Peyer's patch (tissue), 4 donors: ENCODE measurements around the gene HEXB. TPM values are rescaled to one million over a fixed set of nuclear protein-coding genes. Genes with fewer than 3 reads are reported as not detected.
"Not testable (repeated sequence)": the region's sequence is repeated elsewhere in the genome, so short reads cannot be mapped to it uniquely, and the experiment has no call there.

ENCODE experiments used
- DNase-seq, 3 donors: peaks; one replicate each; pipeline ENCODE4 v3.0.0-alpha.2; 2017 to 2019
- H3K27ac ChIP-seq, 4 donors: fragments of 200-600 bp; sonication (generic); one replicate each; pipeline ENCODE4 v1.5.1; 2016 to 2019
- H3K27me3 ChIP-seq, 2 donors: fragments of 200-600 bp; sonication (generic); one replicate each; pipeline ENCODE4 v1.5.1; 2019
- H3K36me3 ChIP-seq, 3 donors: fragments of 200-600 bp; sonication (generic); one replicate each; pipeline ENCODE4 v1.5.1; 2016 to 2019
- H3K4me1 ChIP-seq, 4 donors: fragments of 200-600 bp; sonication (generic); one replicate each; pipeline ENCODE4 v1.5.1; 2016 to 2019
- H3K4me3 ChIP-seq, 4 donors: fragments of 200-600 bp; sonication (generic); 1 replicate in 3 of 4; 2 replicates in 1 of 4; pipeline ENCODE4 v1.5.1; 2016 to 2019; ENCODE audit warnings: mild to moderate bottlenecking in 1 of 4
- H3K9me3 ChIP-seq, 4 donors: fragments of 200-600 bp; sonication (generic); one replicate each; pipeline ENCODE4 v1.5.1; 2016 to 2019; ENCODE audit warnings: mild to moderate bottlenecking in 1 of 4
- POLR2A ChIP-seq, 2 donors: fragments of 450-650 bp; IDR thresholded peaks; one replicate each; pipeline ENCODE4 v1.5.1; 2017; ENCODE audit warnings: antibody characterized with exemption in 2 of 2, mild to moderate bottlenecking in 2 of 2, moderate library complexity in 2 of 2
- total RNA-seq, 4 donors: library from RNA; depleted of rRNA; stranded (reverse); fragments of >200 nt; gene quantifications; one replicate each; pipeline ENCODE4 v1.1.0, GENCODE V29; 2016
- TF ChIP-seq, protein P1 (sequence below), 6 experiments: fragments of 450-650 bp in 4 of 6; fragments of 200-600 bp in 2 of 6; sonication (generic) in 1 of 6; IDR thresholded peaks; one replicate each; pipeline ENCODE4 v1.5.1; 2017 to 2019; ENCODE audit warnings: antibody characterized with exemption in 6 of 6, mild to moderate bottlenecking in 3 of 6, moderate library complexity in 1 of 6

Gene HEXB
- total RNA-seq, 4 donors from 2014 or later, result 99.0 to 143 (median 125) TPM

DNA sequence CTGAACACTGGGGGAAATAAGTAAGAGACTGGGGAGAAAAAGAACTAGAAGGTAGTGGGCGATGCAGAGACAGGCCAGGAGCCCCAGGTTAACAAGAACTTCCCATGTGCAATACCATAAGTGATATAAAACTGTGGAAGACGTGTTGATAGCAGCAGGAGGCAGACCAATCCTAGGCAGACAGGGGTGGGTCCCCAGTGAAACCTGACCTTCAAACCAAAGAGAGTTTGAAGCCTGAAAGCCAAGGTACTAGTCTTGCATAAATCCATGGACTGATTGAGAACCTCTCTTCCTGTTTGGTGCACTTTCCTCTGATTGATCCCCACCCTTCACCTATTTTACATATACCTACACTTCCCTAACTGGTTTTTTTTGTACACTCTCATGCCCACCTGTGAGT, 15.2 kb upstream of the HEXB start:
- DNase-seq, result no peak
- peaks cover 0 to 3% (median 0%) of the 10 kb centered on the region in 4 donors for H3K4me1 ChIP-seq
- no peak for TF ChIP-seq POLR2A (IDR thresholded peaks at IDR 0.05)
- TF ChIP-seq, protein P1, sequence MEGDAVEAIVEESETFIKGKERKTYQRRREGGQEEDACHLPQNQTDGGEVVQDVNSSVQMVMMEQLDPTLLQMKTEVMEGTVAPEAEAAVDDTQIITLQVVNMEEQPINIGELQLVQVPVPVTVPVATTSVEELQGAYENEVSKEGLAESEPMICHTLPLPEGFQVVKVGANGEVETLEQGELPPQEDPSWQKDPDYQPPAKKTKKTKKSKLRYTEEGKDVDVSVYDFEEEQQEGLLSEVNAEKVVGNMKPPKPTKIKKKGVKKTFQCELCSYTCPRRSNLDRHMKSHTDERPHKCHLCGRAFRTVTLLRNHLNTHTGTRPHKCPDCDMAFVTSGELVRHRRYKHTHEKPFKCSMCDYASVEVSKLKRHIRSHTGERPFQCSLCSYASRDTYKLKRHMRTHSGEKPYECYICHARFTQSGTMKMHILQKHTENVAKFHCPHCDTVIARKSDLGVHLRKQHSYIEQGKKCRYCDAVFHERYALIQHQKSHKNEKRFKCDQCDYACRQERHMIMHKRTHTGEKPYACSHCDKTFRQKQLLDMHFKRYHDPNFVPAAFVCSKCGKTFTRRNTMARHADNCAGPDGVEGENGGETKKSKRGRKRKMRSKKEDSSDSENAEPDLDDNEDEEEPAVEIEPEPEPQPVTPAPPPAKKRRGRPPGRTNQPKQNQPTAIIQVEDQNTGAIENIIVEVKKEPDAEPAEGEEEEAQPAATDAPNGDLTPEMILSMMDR (IDR thresholded peaks at IDR 0.05), result no peak

DNA sequence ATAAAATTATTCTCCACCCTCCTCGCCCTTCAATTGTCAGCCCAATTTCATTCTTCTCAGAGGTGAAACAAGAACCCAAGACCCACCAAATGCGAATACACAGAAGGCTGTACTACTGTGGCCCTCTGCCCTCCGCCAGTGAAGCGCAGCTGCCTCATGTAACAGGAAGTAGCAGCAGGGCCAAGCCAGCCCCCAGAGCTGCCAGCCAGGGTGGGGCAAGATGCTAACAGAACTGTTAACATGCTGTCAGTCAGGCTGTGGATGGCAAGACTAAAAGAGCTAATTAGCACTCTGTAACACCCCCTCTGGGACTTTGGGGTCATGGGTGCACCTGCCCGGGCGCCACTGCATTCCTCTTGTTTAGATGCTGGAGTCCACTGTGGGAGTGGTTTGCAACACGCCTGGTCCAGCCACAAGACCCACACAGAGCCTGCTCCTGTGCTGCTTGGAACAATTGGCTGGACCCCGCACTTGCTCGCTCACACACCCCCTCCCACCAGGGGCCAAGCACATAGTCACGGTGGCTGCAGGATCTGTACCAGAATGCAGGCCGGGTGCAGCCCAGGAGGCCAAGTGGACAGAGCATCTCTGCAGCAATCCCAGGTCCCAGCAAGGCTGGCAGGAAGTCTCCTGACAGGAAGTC, 14.5 kb upstream of the HEXB start:
- H3K27ac ChIP-seq, result no peak overlapping the region
- no peak for TF ChIP-seq POLR2A (IDR thresholded peaks at IDR 0.05)
- TF ChIP-seq, protein P1 (IDR thresholded peaks at IDR 0.05), result no peak
- no peaks in the 10 kb centered on the region for H3K27me3 ChIP-seq
- no peaks in the 10 kb centered on the region for H3K36me3 ChIP-seq
- no peak overlapping the region for H3K4me3 ChIP-seq
- H3K9me3 ChIP-seq, result no peaks in the 10 kb centered on the region
- no peak for DNase-seq
- H3K4me1 ChIP-seq, result peaks cover 0 to 3% (median 0%) of the 10 kb centered on the region in 4 donors

More for the DNA sequence above, 15.2 kb upstream of the HEXB start:
- H3K9me3 ChIP-seq, result no peaks in the 10 kb centered on the region
- no peak overlapping the region for H3K4me3 ChIP-seq
- no peaks in the 10 kb centered on the region for H3K36me3 ChIP-seq
- no peak overlapping the region for H3K27ac ChIP-seq
- no peaks in the 10 kb centered on the region for H3K27me3 ChIP-seq

DNA sequence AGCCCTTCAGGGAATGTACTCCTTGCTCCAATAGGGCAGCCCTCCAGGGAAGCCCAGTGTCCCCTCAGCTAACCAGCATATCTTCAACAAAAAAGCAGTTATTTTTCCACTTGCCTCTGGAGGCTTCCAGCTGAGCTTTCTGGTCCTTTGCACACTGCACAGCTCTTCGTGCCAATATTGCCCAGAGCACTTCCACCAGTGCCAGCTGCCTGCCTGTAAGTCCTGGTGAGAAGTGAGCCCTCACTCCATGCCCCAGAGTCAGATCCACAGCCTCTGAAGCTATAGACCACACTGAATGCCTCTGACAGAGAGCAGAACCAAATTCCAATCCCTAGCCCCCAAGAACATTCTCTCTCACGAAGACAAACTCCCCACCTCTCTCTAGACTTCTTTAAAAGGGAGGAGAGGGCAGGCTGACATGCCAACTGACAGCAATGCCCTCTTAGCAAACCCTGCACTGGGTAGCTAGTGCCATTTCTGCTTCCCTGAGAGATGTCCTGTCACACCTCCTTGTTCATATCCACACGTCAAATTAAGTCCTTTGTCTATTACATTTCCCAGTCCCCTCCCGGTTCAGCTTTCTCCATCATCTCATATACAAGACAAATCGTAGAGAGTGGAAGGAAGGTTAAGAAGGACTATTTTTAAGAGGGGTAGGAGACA, 12.7 kb upstream of the HEXB start:
- Histone ChIP-seq H3K27ac (no peak overlapping the region), H3K27me3 (no peaks in the 10 kb centered on the region), H3K4me3 (no peak overlapping the region), H3K36me3 (no peaks in the 10 kb centered on the region), H3K4me1 (peaks cover 0 to 3% (median 0%) of the 10 kb centered on the region in 4 donors), H3K9me3 (no peaks in the 10 kb centered on the region)
- TF ChIP-seq, protein P1 (IDR thresholded peaks at IDR 0.05), result no peak
- no peak for TF ChIP-seq POLR2A (IDR thresholded peaks at IDR 0.05)
- no peak for DNase-seq

DNA sequence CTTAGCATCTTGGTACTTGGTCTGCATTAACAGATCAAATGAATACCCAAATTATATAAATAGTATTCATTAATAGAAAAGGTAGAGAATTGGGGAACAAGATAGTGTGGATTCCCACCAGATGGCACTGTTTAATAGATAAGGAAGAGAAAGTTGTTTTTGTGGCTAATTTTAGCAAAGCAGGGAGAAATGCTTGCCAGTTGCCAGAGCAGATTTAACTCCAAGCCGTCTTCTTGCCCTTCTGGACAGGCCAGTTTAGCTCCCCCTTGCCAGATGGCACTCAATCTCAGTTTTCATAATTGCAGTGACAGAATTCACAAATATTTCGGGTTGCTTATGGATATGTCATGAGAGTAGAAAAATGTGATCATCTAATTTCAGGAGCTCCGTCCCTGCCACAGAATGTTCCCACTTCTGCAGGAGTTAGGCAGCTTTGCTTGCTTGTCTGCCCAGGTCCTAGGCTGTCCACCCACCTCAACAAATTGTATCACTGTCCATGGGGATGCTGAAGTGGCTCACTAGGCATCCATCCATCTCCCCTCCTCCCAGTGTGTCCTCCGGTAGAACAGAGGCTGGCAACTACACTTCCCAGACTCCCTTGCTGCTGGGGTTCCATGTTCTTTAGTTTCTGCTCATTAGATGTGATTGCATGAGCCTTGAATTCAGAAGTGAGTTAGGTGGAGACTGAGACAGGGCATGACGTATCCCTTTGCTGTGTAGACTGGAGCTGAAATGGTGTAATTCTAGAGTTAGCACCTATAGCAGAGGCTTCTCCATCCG, 11.8 kb upstream of the HEXB start:
- Histone ChIP-seq H3K9me3 (no peaks in the 10 kb centered on the region), H3K27ac (no peak overlapping the region), H3K4me1 (peaks cover 0 to 3% (median 0%) of the 10 kb centered on the region in 4 donors), H3K27me3 (no peaks in the 10 kb centered on the region), H3K36me3 (no peaks in the 10 kb centered on the region), H3K4me3 (peak overlapping the region in 2 of 4 donors; percentile 4 to 5)
- DNase-seq, result no peak
- TF ChIP-seq, protein P1 (IDR thresholded peaks at IDR 0.05), result peak in 4 of 6 experiments; percentile 29 to 47 (median 43)
- TF ChIP-seq POLR2A (IDR thresholded peaks at IDR 0.05), result no peak

DNA sequence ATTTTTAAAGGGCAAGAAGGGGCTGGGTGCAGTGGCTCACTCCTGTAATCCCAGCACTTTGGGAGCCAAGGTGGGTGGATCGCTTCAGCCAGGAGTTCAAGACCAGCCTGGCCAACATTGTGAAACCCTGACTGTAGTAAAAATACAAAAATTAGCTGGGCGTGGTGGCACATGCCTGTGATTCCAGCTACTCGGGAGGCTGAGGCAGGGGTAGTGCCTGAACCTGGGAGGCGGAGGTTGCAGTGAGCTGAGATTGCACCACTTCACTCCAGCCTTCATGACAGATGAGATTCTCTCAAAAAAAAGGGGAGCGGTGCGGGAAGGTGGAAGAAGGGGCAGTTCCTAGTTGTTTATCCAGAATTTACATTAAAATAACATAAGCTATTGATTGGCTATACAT, 8.6 kb upstream of the HEXB start:
- not testable (repeated sequence) for H3K27ac ChIP-seq, H3K4me1 ChIP-seq, H3K9me3 ChIP-seq, DNase-seq, H3K36me3 ChIP-seq, H3K4me3 ChIP-seq, H3K27me3 ChIP-seq

DNA sequence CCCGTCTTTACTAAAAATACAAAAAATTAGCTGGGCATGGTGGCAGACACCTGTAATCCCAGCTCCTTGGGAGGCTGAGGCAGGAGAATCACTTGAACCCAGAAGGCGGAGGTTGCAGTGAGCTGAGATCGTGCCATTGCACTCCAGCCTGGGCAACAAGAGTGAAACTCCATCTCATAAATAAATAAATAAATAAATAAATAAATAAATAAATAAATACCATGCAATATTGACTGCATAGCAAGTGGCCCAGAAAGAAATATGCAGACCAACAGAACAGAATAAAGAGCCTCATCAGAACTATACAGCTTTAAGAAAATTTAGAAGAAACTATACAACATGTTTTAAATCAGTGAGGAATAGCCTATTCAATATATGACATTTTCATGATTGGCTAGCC, 6.9 kb upstream of the HEXB start:
- DNase-seq, H3K27me3 ChIP-seq, H3K9me3 ChIP-seq, H3K27ac ChIP-seq, H3K4me3 ChIP-seq, H3K4me1 ChIP-seq, H3K36me3 ChIP-seq: not testable (repeated sequence)

DNA sequence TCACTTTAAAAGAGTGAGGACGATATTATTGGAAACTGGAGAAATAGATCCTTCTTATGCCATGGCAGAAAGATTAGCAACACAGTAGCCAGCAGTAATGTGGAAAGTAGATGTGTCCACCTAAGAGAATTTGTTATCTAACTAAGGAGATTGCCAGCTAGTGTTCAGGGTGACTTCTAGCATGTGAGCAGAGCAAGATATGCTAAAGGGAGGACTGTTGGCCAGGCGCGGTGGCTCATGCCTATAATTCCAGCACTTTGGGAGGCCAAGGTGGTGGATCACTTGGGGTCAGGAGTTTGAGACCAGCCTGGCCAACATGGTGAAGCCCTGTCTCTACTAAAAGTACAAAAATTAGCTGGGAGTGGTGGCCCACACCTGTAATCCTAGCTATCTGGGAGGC, 5.7 kb upstream of the HEXB start:
- not testable (repeated sequence) for H3K36me3 ChIP-seq, H3K27me3 ChIP-seq, H3K27ac ChIP-seq, H3K4me1 ChIP-seq, DNase-seq, H3K9me3 ChIP-seq, H3K4me3 ChIP-seq
